Measurements from ENCODE around the gene CCDC137.
A peak's percentile ranks its signal among the peaks of the same experiment; 100 is the strongest.

CCDC137 gene

GRCh38 chr17:81703747-81704654, 37.5 kb downstream of the CCDC137 start:
- no peak for DNase-seq

GRCh38 chr17:81705518-81706231, 39.1 kb downstream of the CCDC137 start:
- DNase-seq, result no peak

- no peak for DNase-seq
These were observed 39.7 kb downstream of the CCDC137 start for GRCh38 chr17:81706232-81706611.

GRCh38 chr17:81706757-81707624, 40.5 kb downstream of the CCDC137 start:
- no peak for DNase-seq

GRCh38 chr17:81707725-81708646, 41.4 kb downstream of the CCDC137 start:
- DNase-seq, result no peak

GRCh38 chr17:81708739-81709185, 42.2 kb downstream of the CCDC137 start:
- no peak for DNase-seq

GRCh38 chr17:81710514-81711308, 44.2 kb downstream of the CCDC137 start:
- DNase-seq, result peak; percentile 76

- peak; percentile 99 for DNase-seq
These were observed 45.4 kb downstream of the CCDC137 start, which contains the start of gene SLC25A10 for GRCh38 chr17:81711814-81712467. Gene SLC25A10, plus strand, starts transcription at chr17:81712284. Its CDS starts 143 bp downstream, at chr17:81712427.

- peak; percentile 77 for DNase-seq
These were observed 46.0 kb downstream of the CCDC137 start for GRCh38 chr17:81712468-81713003.

GRCh38 chr17:81713004-81713555, 46.5 kb downstream of the CCDC137 start:
- peak; percentile 67 for DNase-seq

- peak; percentile 74 for DNase-seq
These were observed 47.2 kb downstream of the CCDC137 start for GRCh38 chr17:81713556-81714411.

GRCh38 chr17:81714412-81715106, 48.0 kb downstream of the CCDC137 start:
- no peak for DNase-seq

GRCh38 chr17:81715107-81715871, 48.8 kb downstream of the CCDC137 start:
- DNase-seq, result no peak

- no peak for DNase-seq
These were observed 49.5 kb downstream of the CCDC137 start for GRCh38 chr17:81715872-81716673.

- no peak for DNase-seq
These were observed 50.1 kb downstream of the CCDC137 start for GRCh38 chr17:81716674-81716996.

- no peak for DNase-seq
These were observed 50.7 kb downstream of the CCDC137 start for GRCh38 chr17:81717049-81717765.

Measured in DMS53 (cell line).